Fibroblast of skin of abdomen (primary cell): ENCODE measurements around the gene AUP1. TPM values are rescaled to one million over a fixed set of nuclear protein-coding genes. Genes with fewer than 3 reads are reported as not detected.
A peak's percentile ranks its signal among the peaks of the same experiment; 100 is the strongest.
"Not testable (repeated sequence)": the region's sequence is repeated elsewhere in the genome, so short reads cannot be mapped to it uniquely, and the experiment has no call there.

Source experiments
- DNase-seq: peaks from one replicate; pipeline ENCODE4 v3.0.0-alpha.2; 2013
- polyA plus RNA-seq, 2 experiments: library from polyadenylated mRNA; unstranded; fragments of 120-200 nt; gene quantifications; one replicate each; pipeline ENCODE4 v1.2.1, GENCODE V29; 2013; ENCODE audit not compliant: insufficient read length in 2 of 2

The AUP1 gene, protein sequence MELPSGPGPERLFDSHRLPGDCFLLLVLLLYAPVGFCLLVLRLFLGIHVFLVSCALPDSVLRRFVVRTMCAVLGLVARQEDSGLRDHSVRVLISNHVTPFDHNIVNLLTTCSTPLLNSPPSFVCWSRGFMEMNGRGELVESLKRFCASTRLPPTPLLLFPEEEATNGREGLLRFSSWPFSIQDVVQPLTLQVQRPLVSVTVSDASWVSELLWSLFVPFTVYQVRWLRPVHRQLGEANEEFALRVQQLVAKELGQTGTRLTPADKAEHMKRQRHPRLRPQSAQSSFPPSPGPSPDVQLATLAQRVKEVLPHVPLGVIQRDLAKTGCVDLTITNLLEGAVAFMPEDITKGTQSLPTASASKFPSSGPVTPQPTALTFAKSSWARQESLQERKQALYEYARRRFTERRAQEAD
- polyA plus RNA-seq (2013, experiment 1 of 2; ENCODE audit: insufficient read length): 80.9 TPM
- polyA plus RNA-seq (2013, experiment 2 of 2; ENCODE audit: insufficient read length): 77.2 TPM

DNA sequence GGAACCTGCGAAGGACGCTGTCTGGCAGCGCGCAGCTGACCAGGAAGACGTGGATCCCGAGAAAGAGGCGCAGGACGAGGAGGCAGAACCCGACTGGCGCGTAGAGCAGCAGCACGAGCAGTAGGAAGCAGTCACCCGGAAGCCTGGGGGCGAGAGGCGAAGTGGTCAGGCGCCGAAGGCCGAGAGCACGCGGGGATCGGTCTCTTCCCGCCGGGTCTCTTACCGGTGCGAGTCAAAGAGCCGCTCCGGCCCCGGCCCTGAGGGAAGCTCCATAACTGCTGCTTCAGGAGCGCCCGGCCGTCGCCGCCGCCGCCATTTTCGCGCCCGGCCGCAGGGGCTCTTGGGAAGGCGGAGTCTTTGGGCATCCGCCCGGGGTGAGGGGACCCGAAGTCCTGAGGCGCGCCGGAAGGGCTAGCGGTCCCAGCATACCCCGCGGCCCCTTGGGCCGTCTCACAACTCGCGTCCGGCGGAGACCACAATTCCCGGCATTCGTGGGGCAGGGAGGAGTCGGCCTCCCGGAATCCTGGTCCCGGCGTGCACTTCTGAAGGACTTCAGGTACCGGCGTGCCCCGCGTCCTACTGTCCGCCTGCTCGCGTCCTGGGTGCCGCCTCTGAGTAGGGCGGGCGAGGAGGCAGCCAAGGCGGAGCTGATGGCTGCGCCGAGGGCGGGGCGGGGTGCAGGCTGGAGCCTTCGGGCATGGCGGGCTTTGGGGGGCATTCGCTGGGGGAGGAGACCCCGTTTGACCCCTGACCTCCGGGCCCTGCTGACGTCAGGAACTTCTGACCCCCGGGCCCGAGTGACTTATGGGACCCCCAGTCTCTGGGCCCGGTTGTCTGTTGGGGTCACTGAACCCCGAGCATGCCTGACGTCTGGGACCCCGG is at the start of gene AUP1, which contains the start of gene HTRA2:
Gene AUP1 (minus strand): TSS at position 350 of the 882 bp plus-strand sequence. CDS start 77 bp downstream, at position 273.
Gene HTRA2 (plus strand): TSS at position 577 of the 882 bp plus-strand sequence. CDS start 74 bp downstream, at position 651.
- DNase-seq: peak; percentile 99

DNA sequence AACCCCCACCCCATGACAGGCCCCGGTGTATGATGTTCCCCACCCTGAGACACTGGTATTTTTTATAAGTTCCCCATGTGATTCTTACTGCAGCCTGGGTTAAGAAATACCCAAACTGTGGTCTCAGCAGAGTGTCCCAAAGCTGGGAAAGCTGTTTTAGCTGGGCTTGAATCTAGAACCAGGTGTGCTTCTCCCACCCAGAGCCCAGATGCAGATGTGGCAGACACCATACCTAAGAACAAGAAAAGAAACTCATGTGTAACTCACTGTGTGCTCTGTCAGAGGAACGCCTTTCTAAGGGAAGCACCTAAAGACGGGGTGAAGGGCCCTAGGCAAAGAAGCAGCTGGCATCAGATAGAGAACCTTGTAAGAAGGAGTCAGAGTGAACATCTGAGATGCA is 48.9 kb upstream of the AUP1 start:
- no peak for DNase-seq

DNA sequence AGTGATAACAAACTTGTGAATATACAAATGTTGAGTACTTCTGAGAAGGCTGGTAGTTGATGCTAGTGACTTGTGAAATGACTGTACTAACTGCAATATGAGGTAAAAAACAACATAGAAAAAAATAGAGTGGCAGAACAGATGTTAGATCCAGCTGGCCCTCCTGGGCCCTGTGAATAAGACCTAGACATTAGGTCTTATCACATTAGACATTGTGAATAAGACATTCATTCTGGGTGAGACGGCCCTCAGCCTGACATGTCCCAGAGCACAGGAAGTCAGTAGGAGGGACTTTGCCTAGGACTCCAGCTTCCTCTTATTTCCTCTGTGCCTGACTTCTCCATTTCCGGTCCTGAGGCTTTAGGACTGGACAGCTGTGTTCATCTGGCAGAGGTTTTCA is 47.9 kb upstream of the AUP1 start:
- no peak for DNase-seq

DNA sequence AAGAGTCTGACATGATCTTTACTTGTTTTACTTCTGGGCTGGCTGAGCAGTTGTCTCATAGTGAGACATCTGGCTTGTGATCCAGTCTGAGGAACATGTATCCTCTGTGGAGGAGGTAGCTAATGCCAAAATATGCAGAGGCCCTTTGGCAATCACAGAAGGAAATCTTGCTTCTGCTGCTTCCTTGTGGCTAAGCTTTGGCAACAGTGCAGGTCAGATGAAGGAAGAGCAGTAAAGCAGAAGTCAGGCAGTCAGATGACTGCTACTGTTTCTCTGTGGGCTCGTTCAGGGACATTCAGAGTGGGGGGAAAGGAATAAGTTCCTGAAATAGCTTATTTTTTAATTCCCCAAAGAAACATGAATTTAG is 47.3 kb upstream of the AUP1 start:
- DNase-seq: peak; percentile 89

DNA sequence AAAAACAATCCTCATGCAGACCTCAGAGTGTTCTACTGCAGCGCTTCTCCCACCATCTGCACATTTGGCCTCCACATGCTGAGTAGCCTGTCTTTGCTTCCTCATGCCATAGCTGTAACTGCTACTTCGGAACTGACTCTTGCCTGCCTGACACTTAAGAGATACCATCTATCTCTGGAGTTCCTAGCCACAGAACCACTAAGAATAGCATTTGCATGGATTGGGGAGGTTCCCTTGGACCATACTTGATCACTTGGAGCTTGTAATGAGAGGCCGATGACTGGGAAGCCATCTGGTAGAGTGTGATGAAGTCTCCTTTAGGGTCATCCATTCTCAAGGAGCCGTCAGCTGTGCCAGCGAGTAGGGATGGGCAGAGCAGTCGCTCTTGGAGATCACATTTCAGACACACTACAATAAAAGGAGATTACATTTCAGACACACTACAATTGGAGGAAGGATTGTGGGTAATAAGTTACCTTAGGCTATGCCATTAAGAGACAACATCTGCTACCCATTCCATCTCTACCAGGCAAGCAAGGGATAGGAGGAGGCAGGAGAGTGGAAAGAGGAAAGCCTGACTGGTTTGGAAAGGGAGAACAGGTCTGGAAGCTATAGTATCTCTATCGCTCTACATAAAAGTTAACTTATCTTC is 46.8 kb upstream of the AUP1 start:
- peak; percentile 82 for DNase-seq

DNA sequence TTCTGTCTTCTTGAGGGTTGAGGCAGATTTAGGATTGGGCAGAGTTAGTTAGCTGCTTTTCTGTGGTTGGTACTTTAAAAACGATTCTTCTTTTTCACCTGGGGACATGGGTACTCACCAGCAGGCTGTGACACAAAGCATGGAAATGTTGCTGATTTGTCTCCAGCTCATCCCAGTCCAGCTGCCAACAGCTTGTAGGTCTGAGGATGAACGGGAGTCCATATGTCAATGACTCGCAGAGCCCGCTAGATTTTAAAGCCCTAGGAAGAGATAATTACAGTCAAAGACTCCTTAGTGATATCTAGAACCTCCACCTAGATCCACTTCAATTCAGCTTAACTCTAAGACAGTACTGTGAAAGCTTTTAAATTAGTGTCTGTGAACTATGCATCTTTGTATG is 45.8 kb upstream of the AUP1 start:
- DNase-seq: no peak

DNA sequence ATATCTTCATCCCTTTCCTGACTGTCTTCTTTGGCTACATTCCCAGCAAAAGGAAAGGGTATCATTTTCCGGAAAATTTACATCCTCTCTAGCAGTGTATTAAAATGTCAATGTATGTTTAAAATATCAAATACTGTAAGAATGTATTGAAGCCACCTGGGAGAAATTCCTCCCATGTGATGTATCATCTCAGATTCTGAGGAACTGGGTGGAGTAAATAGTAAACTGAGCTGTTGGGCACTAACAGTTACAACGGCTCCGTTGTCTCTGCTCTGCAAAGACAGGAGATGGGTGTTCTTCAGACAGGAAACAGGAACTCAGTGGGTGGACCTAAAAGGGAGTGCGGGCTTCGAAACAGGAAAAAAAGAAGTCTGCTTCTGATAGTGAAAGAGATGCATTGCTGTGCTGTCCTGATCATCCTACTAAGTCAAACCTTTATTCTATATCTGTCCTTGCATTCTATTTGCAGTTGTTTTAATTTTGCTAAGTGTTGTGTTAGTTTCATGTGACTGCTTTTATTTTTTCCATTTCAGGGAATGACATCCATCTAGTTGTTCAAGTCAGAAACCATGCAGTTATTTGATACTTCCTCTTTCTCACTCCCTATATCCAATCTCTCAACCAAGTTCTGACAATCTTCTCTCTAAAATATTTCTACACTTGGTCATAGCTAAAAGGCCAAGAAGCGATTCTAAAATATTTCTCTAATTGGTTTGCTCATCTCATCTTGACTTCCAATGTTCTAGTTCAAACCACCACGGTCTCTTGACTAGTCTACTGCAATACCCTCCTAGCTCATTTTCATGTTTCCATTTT is 44.4 kb upstream of the AUP1 start:
- DNase-seq: peak; percentile 75

DNA sequence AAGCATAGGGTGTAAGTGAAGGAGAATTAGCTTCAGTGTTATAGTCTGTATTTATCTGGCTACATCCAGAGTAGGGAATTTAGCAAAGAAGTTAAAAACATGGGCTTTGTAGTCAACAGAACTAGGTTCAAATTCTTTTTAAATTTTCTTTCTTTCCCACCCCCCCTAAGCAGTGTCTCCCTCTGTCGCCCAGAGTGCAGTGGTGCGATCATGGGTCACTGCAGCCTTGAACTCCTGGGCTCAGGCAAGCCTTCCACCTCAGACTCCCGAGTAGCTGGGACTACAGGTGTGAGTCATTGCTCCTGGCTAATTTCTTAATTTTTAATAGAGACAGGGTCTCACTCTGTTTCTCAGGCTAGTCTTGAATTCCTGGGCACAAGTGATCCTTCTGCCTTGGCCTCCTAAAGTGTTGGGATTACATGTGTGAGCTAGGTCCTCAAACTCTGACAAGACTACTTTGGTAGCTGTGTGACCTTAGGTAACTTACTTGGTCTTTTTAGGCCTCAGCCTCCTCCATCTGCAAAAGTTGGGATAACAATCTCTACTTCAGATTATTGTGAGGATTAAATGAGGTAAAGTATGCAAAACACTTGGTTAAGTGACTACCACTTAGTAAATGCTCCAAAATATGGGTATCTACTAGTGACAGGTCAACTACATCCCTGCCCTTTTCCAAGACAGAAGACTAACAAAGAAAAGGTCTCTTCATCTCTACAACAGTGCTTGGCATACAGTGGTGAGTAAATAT is 42.8 kb upstream of the AUP1 start:
- no peak for DNase-seq

DNA sequence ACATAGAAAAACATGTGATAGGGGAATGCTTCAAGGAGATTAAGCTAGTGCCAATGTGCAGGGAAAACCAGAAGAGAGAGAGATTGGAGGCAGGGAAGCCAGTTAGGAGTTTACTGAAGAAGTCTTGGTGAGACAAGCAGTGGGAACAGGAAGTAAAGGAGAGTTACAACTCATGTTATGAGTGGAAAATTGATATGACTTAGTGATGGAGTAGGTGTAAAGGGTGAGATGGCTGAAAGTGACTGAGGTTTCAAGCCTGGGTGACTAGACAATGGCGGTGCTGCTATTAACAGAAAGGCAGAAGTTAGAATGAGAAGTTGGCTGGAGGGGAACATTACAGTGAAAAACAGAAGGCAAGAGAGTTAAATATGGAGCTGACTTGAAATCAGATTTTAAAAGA is 41.6 kb upstream of the AUP1 start:
- DNase-seq: no peak

DNA sequence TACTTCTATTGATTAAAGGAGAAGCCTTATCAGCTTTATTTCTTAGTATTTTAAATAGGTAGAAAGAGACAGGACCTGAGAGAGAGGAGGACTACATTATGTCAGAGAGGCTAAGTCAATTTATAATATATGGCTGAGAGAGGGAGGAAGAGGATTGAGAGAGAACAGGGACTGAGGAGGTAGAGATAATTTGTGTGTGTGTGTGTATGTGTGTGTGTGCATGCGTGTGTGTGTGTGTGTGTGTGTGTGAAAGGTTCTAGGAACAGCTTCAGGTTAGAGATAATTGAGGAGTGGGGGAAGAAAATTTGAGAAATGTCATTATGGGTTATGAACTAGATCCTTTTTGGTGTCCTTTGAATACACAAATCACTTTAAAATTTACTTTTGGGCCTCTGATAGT is 40.2 kb upstream of the AUP1 start:
- DNase-seq: no peak

DNA sequence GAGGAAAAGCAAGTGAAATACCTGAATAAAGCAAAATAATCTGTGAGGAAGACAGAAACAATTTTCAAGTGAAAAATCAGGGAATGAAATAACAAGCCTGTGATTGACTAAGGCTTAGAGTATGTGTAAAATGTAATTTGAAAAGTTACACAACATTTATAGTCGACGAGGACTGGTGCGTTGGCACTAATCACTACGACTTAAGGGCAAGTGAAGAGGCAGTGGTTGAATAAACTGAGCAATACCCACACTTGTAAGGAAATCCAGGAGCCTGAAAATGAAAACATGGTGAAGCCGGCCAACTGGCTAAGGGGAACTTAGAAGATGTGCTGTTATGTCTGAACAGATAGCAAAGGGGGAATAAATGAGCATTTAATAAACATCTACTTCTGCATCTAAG is 38.4 kb upstream of the AUP1 start:
- peak; percentile 86 for DNase-seq

DNA sequence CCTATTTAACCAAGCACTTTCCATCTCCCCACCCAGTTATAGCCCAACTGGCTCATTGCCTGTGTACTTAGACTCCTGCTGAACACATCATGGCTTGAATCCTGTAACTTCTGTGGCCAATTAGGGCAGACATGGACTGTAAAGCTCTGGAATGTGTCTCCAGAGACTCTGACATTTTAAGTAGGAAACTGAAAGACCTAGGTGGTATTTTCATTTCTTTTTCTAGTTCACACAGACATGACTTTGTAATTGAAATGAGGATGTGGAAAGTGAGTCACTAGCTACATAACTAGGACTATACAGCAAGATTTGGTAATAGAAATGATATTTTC is 37.2 kb upstream of the AUP1 start:
- peak; percentile 98 for DNase-seq

DNA sequence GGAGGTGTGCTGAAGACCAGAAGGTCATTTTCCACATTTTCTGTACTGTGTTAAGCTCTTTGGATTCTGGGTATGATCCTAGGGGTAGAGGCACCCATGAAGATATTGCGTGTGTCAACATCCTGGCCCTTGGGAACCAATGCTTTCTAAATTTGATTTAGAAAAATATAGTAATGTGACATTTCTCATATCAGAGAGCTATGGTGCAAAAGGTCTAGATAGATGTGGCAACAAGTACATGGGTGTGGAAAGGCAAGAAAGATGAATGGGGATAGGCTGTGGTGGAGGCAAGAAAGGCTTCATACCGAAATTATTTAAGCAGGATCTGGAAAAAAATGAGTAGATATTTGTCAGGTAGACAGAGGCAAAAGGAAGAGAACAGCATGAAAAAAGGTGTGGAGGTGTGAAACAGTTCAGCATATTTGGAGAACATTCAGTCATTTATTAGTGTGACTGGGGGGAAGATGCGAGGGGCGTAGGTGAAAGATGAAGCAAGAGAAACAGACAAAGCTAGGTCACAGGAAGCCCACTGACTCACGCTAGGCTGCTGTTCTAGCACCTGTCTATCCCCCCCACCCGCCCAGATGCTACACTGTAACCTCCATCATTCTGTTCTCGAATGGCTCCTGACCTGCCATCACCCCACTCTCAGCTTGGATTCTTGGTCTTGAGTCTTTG is 36.7 kb upstream of the AUP1 start:
- DNase-seq: no peak

DNA sequence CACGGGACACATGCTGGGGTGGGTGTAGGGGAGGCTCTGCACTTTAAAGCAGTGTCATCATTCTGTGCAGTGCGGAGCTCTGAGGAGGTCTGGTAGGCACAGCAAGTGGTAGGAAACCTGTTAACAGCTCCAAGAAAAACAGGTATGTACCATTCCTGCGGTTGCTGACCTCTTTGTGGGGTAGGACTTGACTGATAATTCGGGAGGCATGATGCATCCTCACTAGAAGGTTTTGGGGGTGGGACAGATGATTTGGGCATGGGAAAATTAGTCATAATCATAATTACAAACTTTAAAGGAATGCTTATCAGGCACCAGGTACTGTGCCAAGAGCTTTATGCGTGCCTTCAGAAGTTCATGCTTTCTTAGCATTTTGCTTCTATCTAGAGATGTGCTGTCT is 34.7 kb upstream of the AUP1 start:
- peak; percentile 57 for DNase-seq

DNA sequence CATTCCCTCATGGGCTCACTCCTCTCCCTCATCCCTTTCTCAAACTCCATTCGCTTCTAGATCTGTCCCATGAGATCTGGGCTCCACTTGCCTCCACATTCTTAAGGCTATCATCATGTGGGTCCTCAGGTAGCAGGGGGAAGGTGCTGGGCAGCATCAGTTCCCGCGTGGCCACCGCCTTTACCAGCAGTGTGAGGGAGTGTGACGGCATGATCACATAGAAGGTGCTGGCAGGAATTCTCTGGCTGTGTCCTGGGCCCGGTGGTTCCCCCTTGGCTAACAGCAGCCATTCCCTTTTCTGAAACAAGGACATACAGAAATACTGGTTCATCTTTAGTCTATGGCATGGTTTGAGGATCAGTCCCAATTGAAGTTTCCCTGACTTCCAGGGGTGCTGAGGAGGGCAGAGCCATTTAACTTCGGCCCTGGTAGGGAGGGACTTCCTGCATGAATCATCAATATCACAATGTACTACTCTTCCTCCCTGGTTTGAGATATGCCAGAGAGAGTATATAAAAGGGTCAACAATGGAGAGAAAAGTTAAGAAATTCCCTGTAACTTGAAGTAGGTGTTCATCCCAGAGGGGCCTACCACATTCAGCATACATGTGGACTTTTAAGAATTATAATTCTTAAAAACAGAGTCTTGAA is 32.7 kb upstream of the AUP1 start:
- DNase-seq: no peak

DNA sequence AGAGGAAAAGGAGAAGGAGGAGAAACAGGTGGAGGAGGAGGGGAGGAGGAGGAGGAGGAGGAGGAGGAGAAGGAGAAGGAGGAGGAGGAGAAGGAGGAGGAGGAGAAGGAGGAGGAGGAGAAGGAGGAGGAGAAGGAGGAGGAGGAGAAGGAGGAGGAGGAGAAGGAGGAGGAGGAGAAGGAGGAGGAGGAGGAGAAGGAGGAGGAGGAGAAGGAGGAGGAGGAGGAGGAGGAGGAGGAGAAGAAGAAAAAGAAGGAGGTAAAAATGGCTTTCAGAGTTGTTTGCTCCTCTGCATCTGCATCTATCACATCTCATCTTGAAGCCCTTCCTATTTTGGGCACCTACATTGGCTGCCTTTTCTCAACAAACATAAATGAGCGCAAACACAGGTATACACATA is 31.5 kb upstream of the AUP1 start:
- not testable (repeated sequence) for DNase-seq

DNA sequence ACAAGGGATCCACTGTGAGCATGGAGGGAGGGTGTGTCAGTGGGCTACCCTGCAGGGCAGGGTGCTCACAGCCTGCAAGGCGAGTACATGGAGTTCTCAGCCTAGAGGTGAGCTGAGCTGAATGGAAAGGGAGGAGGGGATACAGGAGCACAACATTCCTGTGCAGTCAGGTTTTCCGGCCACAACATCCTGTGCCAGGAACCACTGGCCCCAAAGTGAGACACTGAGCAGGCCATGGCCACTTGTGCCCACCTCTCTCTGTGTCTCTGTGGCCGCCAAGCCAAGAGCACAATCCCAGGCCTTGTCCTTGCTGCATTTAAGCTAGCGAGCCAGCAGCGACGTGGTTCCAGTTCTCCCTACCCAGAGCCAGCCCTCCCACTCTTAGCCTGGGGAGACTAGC is 31.1 kb upstream of the AUP1 start:
- DNase-seq: no peak

DNA sequence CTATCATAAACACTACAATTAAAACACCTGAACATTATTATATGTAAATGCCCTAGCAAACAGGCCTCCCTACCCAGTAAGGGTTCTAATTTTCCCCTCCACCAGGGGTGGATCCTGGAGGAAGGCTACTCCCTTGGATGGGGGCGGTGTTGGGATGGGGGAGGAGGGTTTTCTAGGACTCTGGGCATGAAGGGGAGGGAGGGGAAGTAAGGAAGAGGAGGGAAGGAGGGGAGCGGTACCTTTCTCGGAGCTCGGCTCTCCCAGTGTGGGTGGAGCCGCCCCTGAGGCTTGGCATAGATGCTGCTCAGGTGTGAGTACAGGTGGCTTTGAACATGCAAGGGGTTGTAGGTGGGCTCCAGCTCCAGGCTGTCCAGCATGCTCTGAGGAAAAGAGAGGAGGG is 30.4 kb upstream of the AUP1 start:
- no peak for DNase-seq

DNA sequence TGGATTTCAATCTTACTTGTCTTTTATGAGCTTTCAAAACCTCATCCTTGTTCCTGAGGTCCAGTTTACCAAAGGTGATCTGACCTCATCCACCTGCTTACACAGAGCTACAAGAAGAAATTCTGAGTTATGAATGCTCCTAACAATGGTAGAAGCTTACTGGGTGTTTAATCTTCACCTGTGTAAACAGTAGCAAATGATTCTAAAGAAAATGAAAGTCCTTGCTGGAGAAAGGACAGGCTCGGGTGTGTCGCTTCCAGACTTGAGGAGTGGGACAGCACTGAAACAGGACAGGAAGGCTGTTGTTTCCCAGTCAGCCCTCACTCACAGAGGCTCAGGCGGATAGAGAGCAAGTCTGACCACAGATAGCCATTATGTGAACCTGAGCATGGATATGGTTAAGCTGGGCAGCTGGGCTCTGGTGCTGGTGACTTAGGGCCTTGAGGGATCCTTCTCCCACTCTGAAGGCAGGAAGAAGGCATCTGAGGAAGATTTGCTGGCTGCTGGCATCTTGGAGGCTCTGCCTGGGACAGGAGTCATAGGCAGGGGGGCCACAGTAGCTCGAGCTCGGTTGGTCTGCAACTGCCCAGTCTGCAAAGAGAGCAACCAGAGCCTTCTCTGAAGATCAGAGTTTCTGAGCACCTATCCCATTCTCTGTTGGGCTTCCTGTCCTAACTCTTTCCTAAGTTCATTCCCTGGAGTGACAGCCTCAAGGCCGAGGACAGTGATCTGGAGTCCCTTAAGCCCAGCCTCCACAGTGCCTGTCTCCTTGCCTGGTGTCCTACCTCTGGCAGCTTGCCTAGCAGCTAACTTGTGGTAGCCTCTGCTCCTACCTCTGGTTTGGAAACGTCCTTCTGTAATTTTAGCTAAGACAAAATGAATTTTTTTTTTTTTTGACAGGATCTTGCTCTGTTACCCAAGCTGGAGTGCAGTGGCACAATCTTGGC is 29.1 kb upstream of the AUP1 start:
- DNase-seq: no peak
